GM19395 (cell line): ENCODE results near the gene STS.

Experiments used
- ATAC-seq: cut with Tn5 transposase; IDR thresholded peaks from one replicate; pipeline ENCODE4 v1.9.1; 2021; ENCODE audit warnings: mild to moderate bottlenecking, moderate library complexity; ENCODE audit not compliant: unreplicated experiment

Gene STS

GRCh38 chrX:7147413-7147977 lies at the start of gene STS:
TSS of gene STS (plus strand) at chrX:7147712. CDS start at chrX:7253200, 105,488 bp downstream.
- ATAC-seq: peak; percentile 38

GRCh38 chrX:7100022-7100421 lies 47.5 kb upstream of the STS start:
- ATAC-seq: no peak

GRCh38 chrX:7102119-7102518 lies 45.4 kb upstream of the STS start:
- ATAC-seq: no peak

GRCh38 chrX:7106649-7107048 lies 40.9 kb upstream of the STS start:
- ATAC-seq: no peak

GRCh38 chrX:7108030-7108429 lies 39.5 kb upstream of the STS start:
- ATAC-seq: no peak

- ATAC-seq: no peak
Measured at GRCh38 chrX:7109049-7109531, 38.4 kb upstream of the STS start.

GRCh38 chrX:7109838-7110793 lies 37.4 kb upstream of the STS start:
- ATAC-seq: peak; percentile 72

- peak; percentile 48 for ATAC-seq
Measured at GRCh38 chrX:7110821-7111276, 36.7 kb upstream of the STS start.

- no peak for ATAC-seq
Measured at GRCh38 chrX:7111518-7111917, 36.0 kb upstream of the STS start.

GRCh38 chrX:7112071-7112470 lies 35.4 kb upstream of the STS start:
- ATAC-seq: no peak

GRCh38 chrX:7115557-7115956 lies 32.0 kb upstream of the STS start:
- peak; percentile 68 for ATAC-seq

- ATAC-seq: no peak
Measured at GRCh38 chrX:7116081-7116480, 31.4 kb upstream of the STS start.

- ATAC-seq: peak; percentile 40
Measured at GRCh38 chrX:7117587-7117986, 29.9 kb upstream of the STS start.

- no peak for ATAC-seq
Measured at GRCh38 chrX:7119950-7120877, 27.3 kb upstream of the STS start.

GRCh38 chrX:7120878-7121219 lies 26.7 kb upstream of the STS start:
- no peak for ATAC-seq

GRCh38 chrX:7127056-7127455 lies 20.5 kb upstream of the STS start:
- ATAC-seq: no peak

GRCh38 chrX:7131621-7132020 lies 15.9 kb upstream of the STS start:
- no peak for ATAC-seq

- ATAC-seq: peak; percentile 85
Measured at GRCh38 chrX:7132335-7133049, 15.0 kb upstream of the STS start.

- ATAC-seq: peak; percentile 27
Measured at GRCh38 chrX:7133050-7133440, 14.5 kb upstream of the STS start.

GRCh38 chrX:7134981-7135380 lies 12.5 kb upstream of the STS start:
- ATAC-seq: no peak
